NCI-H1694 (cell line): ENCODE results near the gene PLEKHN1.

Experiments
- DNase-seq: peaks from one replicate; lab custom pipeline; 2025; lab: John Stamatoyannopoulos, UW

The PLEKHN1 gene

GRCh38 chr1:1024771-1025699, 58.8 kb downstream of the PLEKHN1 start:
- DNase-seq: no peak
